ENCODE measurements around the gene NAT16.
"Not testable (repeated sequence)": the region's sequence is repeated elsewhere in the genome, so short reads cannot be mapped to it uniquely, and the experiment has no call there.

The NAT16 gene

GRCh38 chr7:101125989-101126650 is 54.0 kb downstream of the NAT16 start:
- DNase-seq (ENCODE audit: low read depth) = no peak

GRCh38 chr7:101124376-101125056 is 55.6 kb downstream of the NAT16 start:
- no peak for DNase-seq (ENCODE audit: low read depth)

GRCh38 chr7:101123703-101124068 is 56.4 kb downstream of the NAT16 start:
- DNase-seq (ENCODE audit: low read depth) = no peak

- no peak for DNase-seq (ENCODE audit: low read depth)
These were observed 57.0 kb downstream of the NAT16 start for GRCh38 chr7:101122933-101123702.

- DNase-seq (ENCODE audit: low read depth) = no peak
These were observed 57.8 kb downstream of the NAT16 start for GRCh38 chr7:101121991-101122932.

- not testable (repeated sequence) for DNase-seq (ENCODE audit: low read depth)
These were observed 58.5 kb downstream of the NAT16 start for GRCh38 chr7:101121631-101121990.
